Measurements from ENCODE around the gene ARHGDIG. TPM values are rescaled to one million over a fixed set of nuclear protein-coding genes. Genes with fewer than 3 reads are reported as not detected.

The ARHGDIG gene
- total RNA-seq, 1 donor from 2014 or later, result not detected

- H3K4me3 ChIP-seq, result no peak overlapping the region
- no peak overlapping the region for H2AFZ ChIP-seq (replicated peaks)
- H4K20me1 ChIP-seq (ENCODE audit: low read depth), result no peaks in the 10 kb centered on the region
- DNase-seq (ENCODE audit: low spot score), result no peak
- Mint-ChIP-seq H3K36me3 (no peaks in the 10 kb centered on the region), H3K27ac (no peak overlapping the region), H3K4me1 (no peaks in the 10 kb centered on the region), H3K27me3 (ENCODE audit: insufficient read depth, low read depth) (peaks cover 24% of the 10 kb centered on the region), H3K9me3 (no peaks in the 10 kb centered on the region), H3K4me3 (no peak overlapping the region)
- H3K9me3 ChIP-seq (ENCODE audit: low read depth), result no peaks in the 10 kb centered on the region
- no peak overlapping the region for H3K27ac ChIP-seq
- TF ChIP-seq CTCF (IDR thresholded peaks at IDR 0.05) (no peak), EZH2phosphoT487 (IDR thresholded peaks at IDR 0.05) (no peak), EZH2 (IDR thresholded peaks at IDR 0.05) (no peak)
- no peak overlapping the region for H3K4me2 ChIP-seq
- H3K36me3 ChIP-seq, result no peaks in the 10 kb centered on the region
- no peak overlapping the region for H3K9ac ChIP-seq
- H3K79me2 ChIP-seq (ENCODE audit: low read depth), result no peaks in the 10 kb centered on the region
- H3K27me3 ChIP-seq, result peaks cover 57% of the 10 kb centered on the region
- H3F3A ChIP-seq (ENCODE audit: low read depth), result peaks cover 6% of the 10 kb centered on the region
- H3K4me1 ChIP-seq, result peaks cover 7% of the 10 kb centered on the region
These were observed 6.6 kb upstream of the ARHGDIG start for GRCh38 chr16:273547-274421.

GRCh38 chr16:275041-275641, 5.2 kb upstream of the ARHGDIG start:
- Histone ChIP-seq H2AFZ (replicated peaks) (peak overlapping the region; percentile 76), H3K36me3 (no peaks in the 10 kb centered on the region), H3K79me2 (ENCODE audit: low read depth) (no peaks in the 10 kb centered on the region), H3K9ac (no peak overlapping the region), H3F3A (ENCODE audit: low read depth) (peaks cover 18% of the 10 kb centered on the region), H3K4me2 (peak overlapping the region; percentile 92), H3K9me3 (ENCODE audit: low read depth) (no peaks in the 10 kb centered on the region), H3K27me3 (peaks cover 71% of the 10 kb centered on the region), H3K4me3 (peak overlapping the region; percentile 53), H3K4me1 (peaks cover 10% of the 10 kb centered on the region), H3K27ac (no peak overlapping the region), H4K20me1 (ENCODE audit: low read depth) (peaks cover 5% of the 10 kb centered on the region)
- Mint-ChIP-seq H3K4me1 (peaks cover 3% of the 10 kb centered on the region), H3K27ac (no peak overlapping the region), H3K27me3 (ENCODE audit: insufficient read depth, low read depth) (peaks cover 25% of the 10 kb centered on the region), H3K36me3 (no peaks in the 10 kb centered on the region), H3K9me3 (no peaks in the 10 kb centered on the region), H3K4me3 (peak overlapping the region; percentile 65)
- peak; percentile 53 for DNase-seq (ENCODE audit: low spot score)
- TF ChIP-seq CTCF (IDR thresholded peaks at IDR 0.05) (no peak), EZH2phosphoT487 (IDR thresholded peaks at IDR 0.05) (peak; percentile 81), EZH2 (IDR thresholded peaks at IDR 0.05) (peak; percentile 86)

GRCh38 chr16:275786-276232, 4.6 kb upstream of the ARHGDIG start, which contains the start of gene RGS11:
TSS of gene RGS11 (minus strand) at chr16:275944. CDS start at chr16:275911, 33 bp downstream.
- peaks cover 26% of the 10 kb centered on the region for H3K27me3 Mint-ChIP-seq (ENCODE audit: insufficient read depth, low read depth)
- peak within 1 kb of the TSS; percentile 76 for H2AFZ ChIP-seq (replicated peaks)
- peaks cover 76% of the 10 kb centered on the region for H3K27me3 ChIP-seq
- no peaks in the 10 kb centered on the region for H3K9me3 Mint-ChIP-seq
- H3K4me3 Mint-ChIP-seq, result peak within 1 kb of the TSS; percentile 80
- H3K27ac ChIP-seq, result no peak within 1 kb of the TSS
- H3K36me3 ChIP-seq, result no peaks in the 10 kb centered on the region
- H3K9me3 ChIP-seq (ENCODE audit: low read depth), result no peaks in the 10 kb centered on the region
- peak within 1 kb of the TSS; percentile 92 for H3K4me2 ChIP-seq
- H3F3A ChIP-seq (ENCODE audit: low read depth), result peaks cover 18% of the 10 kb centered on the region
- H3K4me3 ChIP-seq, result peak within 1 kb of the TSS; percentile 53
- H4K20me1 ChIP-seq (ENCODE audit: low read depth), result peaks cover 5% of the 10 kb centered on the region
- peaks cover 3% of the 10 kb centered on the region for H3K4me1 Mint-ChIP-seq
- no peaks in the 10 kb centered on the region for H3K79me2 ChIP-seq (ENCODE audit: low read depth)
- TF ChIP-seq EZH2phosphoT487 (IDR thresholded peaks at IDR 0.05), result no peak
- peak; percentile 46 for TF ChIP-seq EZH2 (IDR thresholded peaks at IDR 0.05)
- no peaks in the 10 kb centered on the region for H3K36me3 Mint-ChIP-seq
- DNase-seq (ENCODE audit: low spot score), result no peak
- peaks cover 12% of the 10 kb centered on the region for H3K4me1 ChIP-seq
- H3K27ac Mint-ChIP-seq, result no peak within 1 kb of the TSS
- H3K9ac ChIP-seq, result no peak within 1 kb of the TSS
